ENCODE results near the gene HLA-DPA1. TPM values are rescaled to one million over a fixed set of nuclear protein-coding genes. Genes with fewer than 3 reads are reported as not detected.

Gene HLA-DPA1
- total RNA-seq, result 1.6 and 5.1 TPM in 2 replicates

DNA sequence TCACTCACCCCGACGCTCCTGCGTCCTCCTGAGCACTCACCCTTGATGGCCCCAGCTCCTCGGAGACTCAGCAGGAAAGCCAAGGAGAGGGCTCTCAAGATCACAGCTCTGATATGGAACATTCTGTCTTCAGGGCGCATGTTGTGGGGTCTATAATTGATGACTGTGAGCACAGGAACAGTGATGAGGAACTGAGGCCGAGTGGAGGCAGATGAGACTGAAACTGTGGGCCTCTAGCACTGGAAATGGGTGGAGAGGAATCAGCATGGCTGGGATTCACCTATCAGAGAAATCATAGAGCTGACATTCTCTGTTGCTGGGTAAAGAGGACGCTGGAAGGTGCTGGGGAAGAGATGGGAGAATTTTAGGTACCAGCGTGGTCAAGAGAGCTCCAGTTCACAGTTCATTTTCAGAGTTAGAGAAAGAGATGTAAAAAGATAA is at the start of gene HLA-DPA1:
Gene HLA-DPA1 (minus strand): TSS at position 219 of the 441 bp plus-strand sequence.

GRCh38 chr6:33075568-33076405 is 2.3 kb upstream of the HLA-DPA1 start, which contains the start of gene HLA-DPB1:
Gene HLA-DPB1 (plus strand): TSS chr6:33075990. CDS start chr6:33076042, 52 bp downstream.

Other genes starting within 250 kb of the HLA-DPA1 start
- 6.3 and 6.6 TPM in 2 replicates for gene TAP2, start 234.9 kb downstream of the HLA-DPA1 start, total RNA-seq
- gene PSMB8, start 229.6 kb downstream of the HLA-DPA1 start, total RNA-seq, result 32.7 and 68.0 TPM in 2 replicates
- gene TAP1, start 219.9 kb downstream of the HLA-DPA1 start, total RNA-seq, result 15.9 and 19.5 TPM in 2 replicates
- 11.1 and 18.1 TPM in 2 replicates for gene PSMB9, start 219.5 kb downstream of the HLA-DPA1 start, total RNA-seq
- 0.23 TPM in 1 of 2 replicates, not detected in the other for gene HLA-DMB, start 132.6 kb downstream of the HLA-DPA1 start, total RNA-seq
- gene HLA-DMA, start 120.6 kb downstream of the HLA-DPA1 start, total RNA-seq, result 4.3 and 7.8 TPM in 2 replicates
- 83.6 and 109 TPM in 2 replicates for gene BRD2, start 105.1 kb downstream of the HLA-DPA1 start, total RNA-seq
- gene HLA-DOA, start 64.1 kb downstream of the HLA-DPA1 start, total RNA-seq, result not detected in 2 replicates
- gene HLA-DPB1, start 2.3 kb upstream of the HLA-DPA1 start, total RNA-seq, result 7.7 and 7.8 TPM in 2 replicates
- gene COL11A2, start 118.8 kb upstream of the HLA-DPA1 start, total RNA-seq, result under 0.01 and 0.09 TPM in 2 replicates
- 20.3 and 20.7 TPM in 2 replicates for gene RXRB, start 127.0 kb upstream of the HLA-DPA1 start, total RNA-seq
- gene SLC39A7, start 127.2 kb upstream of the HLA-DPA1 start, total RNA-seq, result 97.4 and 161 TPM in 2 replicates
- gene HSD17B8, start 131.0 kb upstream of the HLA-DPA1 start, total RNA-seq, result 5.7 and 9.1 TPM in 2 replicates
- gene RING1, start 134.9 kb upstream of the HLA-DPA1 start, total RNA-seq, result 12.3 and 12.8 TPM in 2 replicates
- gene VPS52, start 198.2 kb upstream of the HLA-DPA1 start, total RNA-seq, result 34.2 and 34.8 TPM in 2 replicates
- gene RPS18, start 198.4 kb upstream of the HLA-DPA1 start, total RNA-seq, result 5,390 and 8,802 TPM in 2 replicates
- 1.7 and 2.3 TPM in 2 replicates for gene B3GALT4, start 203.5 kb upstream of the HLA-DPA1 start, total RNA-seq
- 58.0 and 63.1 TPM in 2 replicates for gene WDR46, start 215.6 kb upstream of the HLA-DPA1 start, total RNA-seq
- 20.3 and 43.9 TPM in 2 replicates for gene PFDN6, start 216.0 kb upstream of the HLA-DPA1 start, total RNA-seq
- gene RGL2, start 225.3 kb upstream of the HLA-DPA1 start, total RNA-seq, result 20.2 and 22.2 TPM in 2 replicates
- 62.6 and 65.8 TPM in 2 replicates for gene TAPBP, start 240.4 kb upstream of the HLA-DPA1 start, total RNA-seq
- 18.5 and 19.1 TPM in 2 replicates for gene ZBTB22, start 244.1 kb upstream of the HLA-DPA1 start, total RNA-seq
- 25.2 and 26.2 TPM in 2 replicates for gene DAXX, start 249.3 kb upstream of the HLA-DPA1 start, total RNA-seq